CD4-positive, alpha-beta T cell treated with Interferon alpha-2 for 1 hour (primary cell): ENCODE data around the gene REPIN1.

Source experiments
- DNase-seq, 2 donors: peaks; one replicate each; pipeline ENCODE4 v3.0.0-alpha.2; 2020 to 2022

REPIN1 gene

DNA sequence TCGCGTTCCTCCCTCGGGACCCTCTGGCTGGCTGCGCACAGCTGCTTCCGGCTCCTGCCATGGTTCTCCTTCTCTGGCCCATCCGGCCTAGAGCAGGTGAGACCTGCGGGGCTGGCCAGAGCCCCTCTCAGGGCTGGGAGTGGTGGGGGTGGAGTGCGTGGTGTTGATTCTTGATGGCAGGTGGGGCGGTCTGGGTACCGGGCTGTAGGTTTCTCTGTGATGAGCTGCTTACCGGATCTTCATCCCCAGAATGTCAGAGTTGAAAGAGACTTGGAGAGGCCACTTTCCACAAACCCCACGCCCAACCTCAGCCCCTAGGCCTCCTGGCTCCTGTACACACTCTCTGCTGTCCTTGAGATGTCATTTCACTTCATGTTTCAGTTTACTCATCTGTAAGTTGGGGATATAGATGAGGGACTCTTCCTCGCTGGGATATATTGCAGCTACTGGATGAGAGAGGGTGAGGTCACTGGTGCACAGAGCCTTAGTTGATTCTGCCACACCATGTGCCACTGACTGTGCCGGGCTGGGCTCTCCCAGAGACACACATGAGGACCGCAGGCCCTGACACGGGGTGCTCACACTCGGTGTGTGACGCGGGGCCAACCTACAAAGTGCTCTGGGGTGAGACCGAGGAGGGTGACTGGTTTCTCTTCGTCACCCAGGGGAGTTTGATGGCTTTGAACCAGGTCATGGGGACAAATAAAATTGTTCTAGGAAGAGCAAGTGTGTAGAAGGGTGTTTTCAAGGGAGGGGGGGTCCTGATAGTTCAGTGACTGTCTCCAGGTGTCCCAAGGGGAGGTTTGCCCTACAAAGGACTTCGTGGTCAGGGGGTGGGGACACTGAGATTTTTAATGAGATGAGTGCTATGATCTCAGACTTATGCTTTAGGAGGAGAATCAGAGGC is 40.0 kb downstream of the REPIN1 start:
- DNase-seq: peak in 1 of 2 donors; percentile 78

DNA sequence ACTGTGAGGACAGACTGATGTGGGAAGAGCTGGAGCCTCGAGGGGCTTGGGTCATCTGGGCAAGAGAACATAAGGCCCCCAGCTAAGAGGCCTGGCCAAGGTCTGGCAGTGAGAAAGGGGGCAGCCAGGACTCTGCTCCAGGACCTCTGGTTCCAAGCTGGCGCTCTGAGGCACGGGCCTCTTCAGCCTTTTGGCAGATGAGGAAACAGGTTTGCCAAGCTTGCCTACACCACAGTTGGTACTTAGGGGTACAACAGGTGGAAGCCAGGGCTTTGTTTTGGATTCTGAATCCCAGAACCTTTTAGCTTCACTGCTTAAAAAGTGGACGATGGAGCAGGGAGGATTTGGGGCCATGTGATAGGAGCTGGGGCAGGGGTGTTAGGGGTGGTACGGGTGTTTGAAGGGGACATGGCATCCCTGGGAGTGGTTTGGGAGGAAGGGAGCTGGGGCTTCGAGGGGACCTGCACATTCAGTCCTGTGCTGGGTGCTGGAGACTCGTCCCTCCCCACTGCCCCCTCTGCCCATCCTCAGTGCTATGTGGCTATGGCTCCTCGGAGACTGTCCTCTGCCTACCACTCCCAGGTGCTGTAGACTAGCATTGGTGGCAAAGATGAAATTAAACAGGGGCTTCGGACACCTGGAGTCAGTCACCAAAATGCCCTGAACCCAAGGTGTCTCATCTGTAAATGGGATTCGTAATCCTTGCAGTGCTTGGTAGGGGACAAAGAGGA is 40.8 kb downstream of the REPIN1 start:
- DNase-seq: no peak

DNA sequence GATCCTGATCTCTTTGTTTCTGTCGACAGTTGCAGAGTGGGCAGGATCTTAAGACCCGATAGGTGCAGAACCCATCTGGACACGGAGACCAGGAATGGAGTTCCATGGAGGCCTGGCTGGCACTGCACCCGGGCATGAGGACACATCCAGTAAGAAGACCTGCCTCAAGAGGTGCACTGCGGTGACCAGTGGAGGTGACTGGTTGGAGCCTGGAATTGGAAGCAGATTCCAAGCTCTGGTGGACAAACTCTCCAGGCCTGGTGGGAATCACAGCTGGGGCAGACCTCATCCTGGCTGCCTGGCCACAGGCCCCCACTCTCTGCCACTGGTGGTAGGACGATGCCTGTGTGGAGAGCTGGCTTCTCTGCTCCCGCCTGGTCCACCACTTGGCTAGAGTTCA is 41.5 kb downstream of the REPIN1 start:
- no peak for DNase-seq

DNA sequence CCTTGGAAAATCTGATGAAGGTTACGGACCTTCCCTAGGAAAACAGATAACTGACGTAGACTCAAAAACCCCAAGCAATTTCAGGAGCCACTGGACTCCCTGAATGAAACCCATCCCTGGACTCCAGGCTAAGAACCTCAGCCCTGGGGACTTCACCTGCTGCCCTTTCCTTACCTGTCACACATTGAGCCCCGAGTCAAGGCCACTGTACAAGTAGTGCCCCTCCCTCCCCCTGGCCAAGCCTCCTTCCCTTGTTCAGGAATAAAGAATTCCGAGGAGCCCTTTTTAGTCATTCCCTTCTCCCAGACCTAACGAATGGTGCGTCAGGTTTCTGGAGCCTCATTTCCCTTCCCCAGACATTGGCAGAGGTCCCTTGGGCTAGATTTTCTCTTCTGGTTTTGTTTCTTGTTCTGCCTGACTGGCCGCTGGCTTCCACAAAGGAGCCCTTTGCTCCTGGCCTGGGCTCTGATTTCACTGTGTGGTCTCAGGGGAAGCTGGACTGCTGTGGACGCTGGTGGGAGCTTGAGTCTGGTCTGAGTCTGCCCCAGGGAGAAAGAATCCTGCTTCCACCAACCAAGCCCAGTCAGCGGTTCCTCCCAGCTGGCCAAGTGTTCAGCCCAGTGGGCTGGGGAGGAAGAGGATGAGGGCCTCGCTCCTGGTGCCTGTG is 42.2 kb downstream of the REPIN1 start:
- DNase-seq: no peak

DNA sequence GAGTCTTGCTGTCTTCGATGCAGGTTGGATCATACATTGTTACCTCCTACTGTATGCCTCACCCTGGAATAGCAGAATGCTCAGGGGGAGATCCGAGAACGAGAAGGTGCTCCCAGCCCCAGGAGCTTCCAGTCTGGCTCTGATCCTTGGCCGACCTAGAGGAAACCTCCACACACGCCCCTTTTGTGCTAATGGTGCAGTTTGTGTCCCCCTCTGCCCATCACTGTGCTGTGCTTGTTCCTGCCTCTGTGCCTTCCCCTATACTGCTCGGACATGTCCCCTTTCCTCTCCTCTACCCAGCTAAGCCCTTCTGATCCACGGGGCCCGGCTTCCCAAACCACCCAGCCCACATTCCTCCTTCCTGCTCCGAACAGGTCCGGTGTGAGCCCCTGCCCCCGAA is 43.0 kb downstream of the REPIN1 start:
- DNase-seq: no peak

DNA sequence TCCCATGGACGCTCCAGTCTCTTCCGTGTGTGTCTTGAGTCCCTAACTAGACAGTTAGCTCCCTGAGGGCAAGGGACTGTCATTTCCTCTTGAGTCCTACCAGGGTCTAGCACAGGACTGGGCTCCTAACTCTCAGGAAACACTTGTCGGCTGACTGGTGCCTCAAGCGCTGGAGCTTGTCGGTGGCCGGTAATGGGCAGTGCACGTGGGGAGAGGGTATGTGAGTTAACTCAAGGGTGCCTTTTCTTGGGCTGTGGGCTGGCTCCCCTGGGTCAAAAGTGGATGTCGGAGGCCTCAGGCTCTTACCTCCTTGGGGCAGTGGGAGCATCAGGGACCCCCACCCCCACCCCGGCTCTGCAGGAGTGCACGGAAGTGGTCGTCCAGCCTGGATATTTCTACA is 43.4 kb downstream of the REPIN1 start:
- DNase-seq: no peak

DNA sequence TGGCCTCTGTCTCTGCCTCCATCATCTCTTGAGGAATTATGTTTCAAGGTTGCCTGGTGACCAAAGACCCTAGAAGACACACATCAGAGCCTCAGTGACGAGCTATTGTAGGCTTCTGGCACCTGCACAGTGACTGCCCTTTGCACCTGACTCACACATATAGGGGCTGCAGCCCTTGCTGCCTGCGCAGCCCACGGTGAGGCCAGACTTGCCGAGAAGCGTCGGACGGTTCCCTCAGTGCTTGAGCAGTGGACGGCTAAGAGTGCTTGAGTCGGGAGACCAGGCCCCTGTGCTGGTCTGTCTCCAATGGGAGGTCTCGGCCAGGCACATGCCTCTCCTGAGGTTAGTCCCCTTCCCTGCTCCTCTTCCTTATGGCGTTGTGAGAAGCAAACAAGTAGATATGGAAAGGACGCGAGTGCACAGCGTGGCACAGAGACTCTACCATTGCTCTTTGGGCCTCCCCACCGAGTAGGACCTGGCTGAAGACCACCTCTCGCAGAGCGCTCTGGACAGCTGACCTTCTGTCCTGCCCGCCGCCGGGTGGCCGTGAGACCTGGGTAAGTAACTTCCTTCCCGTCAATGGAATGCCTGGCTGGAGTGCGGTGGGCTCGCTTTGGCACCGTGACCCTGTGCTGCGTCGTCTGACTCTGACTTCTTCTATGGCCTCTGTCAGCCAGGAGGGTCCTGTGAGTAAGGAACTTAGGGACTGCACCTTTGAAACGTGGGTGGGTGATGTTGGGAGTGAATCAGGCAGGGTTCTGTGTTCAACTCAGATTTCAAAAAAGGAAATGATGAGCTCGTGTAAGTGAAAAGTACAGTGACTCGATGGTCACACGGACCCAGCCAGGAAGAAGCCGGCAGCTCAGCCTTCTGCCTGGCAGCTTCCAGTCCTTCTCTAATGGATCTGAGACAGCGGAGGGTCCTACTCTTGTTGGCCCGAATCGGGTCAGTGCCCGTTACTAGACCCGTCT is 44.2 kb downstream of the REPIN1 start:
- no peak for DNase-seq

DNA sequence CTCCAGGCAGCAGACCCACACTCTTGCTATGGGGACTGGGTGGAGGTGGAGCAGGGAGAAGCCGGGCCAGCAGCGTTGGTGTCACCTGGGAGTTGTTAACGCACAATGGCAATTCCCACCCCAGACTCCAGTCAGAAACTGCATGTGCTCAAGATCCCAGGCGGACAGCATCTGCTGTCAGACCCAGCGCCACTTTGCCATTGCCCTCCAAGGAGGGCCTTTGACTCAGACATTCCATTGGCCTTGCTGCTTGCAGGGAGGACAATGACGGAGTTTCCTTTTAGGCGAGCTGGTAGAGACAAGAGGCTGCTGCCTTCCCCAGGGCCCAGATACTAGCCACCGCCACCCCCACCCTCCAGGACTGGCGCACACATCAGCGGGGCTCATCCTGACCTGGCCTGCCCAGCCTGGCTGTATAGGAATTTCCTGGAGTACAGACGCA is 45.0 kb downstream of the REPIN1 start:
- DNase-seq: no peak

DNA sequence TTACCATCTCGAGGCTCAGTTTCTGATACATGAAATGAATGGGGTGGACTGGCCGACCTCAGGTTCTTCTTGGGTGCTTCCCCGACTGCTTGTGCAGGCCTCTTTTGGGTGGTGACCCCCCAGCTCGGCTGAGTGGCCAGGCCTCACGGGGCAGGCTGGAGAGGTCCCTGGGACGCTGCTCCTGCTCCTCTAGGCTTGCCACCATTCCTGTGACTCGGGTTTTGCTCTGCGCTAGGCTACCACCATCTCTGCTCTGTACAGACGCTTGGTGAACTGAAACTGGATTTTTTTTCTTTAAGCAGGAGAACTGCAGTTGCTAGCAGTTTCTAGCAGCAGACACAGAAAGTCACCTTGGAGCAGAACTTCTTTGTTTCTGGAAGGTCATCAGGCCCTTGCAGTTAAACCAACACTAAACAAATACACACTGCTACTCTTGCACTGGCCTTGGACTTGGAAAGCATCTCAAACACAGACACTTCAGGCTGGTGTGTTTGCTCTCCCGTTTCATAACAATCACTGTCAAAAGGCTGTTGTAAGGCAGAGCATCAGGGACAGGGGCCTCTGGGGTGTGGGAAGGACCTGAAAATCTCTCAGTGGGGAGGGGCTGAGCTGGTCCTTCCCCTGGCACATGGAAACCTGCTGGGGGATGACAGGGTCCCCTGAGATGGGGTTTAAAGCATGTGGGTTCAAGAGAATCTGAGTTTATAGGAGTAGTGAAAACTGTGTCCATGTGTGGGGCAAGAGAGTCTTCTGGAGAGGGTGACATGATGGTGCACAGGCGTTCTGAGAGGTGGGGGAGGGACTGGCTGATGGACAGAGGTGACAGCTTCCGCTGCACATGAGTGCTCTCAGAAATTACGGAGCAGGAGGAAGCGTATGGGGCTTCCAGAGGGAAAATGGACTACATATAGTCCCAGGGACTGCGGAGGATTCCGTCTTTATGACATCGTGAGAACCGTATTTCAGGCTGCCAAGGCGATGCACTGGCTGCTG is 46.8 kb downstream of the REPIN1 start:
- DNase-seq: no peak

DNA sequence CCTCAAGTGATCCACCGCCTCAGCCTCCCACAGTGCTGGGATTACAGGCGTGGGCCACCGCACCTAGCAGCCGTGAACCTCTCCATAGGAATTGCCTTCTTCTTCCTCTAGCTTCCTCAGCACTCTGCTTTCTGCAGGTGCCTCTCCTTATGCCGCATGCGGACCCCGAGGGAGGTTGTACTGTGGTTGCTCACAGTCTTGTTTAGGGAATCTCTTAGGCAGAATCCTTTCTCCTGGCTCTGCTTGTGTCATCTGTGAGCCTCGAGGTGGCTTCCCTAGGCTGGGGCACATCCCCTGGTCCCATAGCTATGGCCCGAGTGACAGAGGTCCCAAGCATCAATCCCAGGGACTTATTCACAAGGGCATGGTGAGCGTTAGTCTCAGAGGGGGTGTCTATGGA is 48.6 kb downstream of the REPIN1 start:
- DNase-seq: no peak

DNA sequence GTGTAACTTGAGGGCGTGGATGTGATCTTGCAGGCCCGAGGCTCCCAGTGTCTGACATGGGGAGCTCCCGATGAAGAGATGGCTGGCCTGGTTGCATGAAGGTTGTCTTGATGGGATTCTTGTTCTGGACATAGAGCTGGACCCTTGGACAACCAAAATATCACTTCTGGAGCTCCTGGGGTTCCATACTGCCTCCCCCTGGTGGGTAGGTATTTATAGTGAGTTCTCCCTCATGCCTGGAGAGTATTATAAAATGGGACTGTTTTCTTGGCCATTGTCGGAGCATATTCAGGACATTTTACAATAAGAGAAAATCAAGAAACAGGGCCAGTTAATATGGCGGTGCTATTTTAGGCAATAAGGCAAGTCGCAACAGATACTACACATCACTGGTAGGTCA is 49.2 kb downstream of the REPIN1 start:
- no peak for DNase-seq

DNA sequence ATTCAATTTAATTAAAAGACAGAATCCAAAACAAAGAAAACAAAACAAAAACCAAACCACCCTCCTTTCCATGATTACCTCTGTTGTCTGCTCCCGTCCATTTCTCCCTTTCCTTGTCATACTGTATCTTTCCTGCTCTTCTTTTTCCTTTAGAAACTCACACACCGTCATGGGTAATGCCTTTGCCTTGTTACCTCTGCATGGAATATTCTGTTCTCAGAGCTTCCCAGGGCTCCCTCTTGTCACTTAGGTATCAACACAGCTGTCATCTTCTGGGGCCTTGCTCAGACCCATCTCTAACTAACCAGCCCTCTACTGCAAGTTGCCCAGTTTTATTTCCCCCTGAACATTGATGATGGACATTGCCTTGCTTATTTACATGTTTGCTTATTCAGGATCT is 51.6 kb downstream of the REPIN1 start:
- no peak for DNase-seq

DNA sequence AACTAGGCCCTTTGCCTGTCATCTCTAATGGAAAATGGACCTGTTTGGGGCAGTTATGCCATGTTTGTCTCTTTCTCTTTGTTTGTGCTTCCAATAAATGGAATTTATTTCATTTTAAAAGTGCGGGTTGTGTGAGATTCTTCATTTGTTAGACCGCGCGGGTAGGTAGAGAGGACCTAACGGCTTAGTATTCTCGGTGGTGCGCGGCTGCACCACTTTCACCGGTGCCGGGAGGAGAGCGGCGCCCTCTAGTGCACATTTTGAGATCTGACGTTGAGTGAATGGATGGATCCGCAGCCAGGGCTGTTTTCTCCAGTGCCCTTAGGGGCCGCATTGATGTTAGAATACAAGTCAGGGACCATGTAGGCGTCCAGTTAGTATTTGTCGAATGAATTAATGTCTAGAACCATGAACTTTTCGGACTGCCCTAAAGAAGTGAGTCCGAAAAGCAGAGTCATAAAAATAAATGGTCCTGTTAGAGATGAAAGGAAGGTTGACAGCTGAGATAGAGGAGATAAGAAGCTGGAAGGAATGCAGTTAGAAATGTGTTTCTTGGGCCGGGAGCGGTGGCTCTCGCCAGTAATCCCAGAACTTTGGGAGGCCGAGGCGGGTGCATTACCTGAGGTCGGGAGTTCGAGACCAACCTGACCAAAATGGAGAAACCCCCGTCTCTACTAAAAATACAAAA is 52.5 kb downstream of the REPIN1 start:
- peak; percentile 81 to 89 for DNase-seq

DNA sequence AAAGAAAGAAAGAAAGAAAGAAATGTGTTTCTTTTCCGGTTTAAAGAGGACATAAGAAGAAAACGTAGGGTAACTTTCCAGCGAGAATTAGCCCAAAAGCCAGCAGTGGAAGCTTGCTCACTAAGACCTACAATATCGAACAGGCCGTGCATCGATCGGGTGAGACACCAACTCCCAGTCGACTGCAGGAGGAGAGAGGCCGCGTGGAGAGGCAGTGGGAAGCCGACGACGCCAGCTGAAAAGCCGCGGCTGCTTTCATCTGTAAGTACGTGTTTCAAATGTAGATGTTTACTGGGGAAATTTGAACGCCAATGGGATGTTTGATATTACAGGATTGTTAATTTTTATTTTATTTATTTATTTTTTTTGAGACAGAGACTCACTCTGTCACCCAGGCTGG is 53.2 kb downstream of the REPIN1 start:
- DNase-seq: no peak
